Measurements from ENCODE around the gene SMARCAD1.

Gene SMARCAD1

GRCh38 chr4:94207469-94208224 is at the start of gene SMARCAD1:
Gene SMARCAD1 (plus strand): TSS chr4:94207865. CDS start chr4:94208395, 530 bp downstream.
- peak; percentile 91 to 92 for DNase-seq

GRCh38 chr4:94158883-94159282 is 48.8 kb upstream of the SMARCAD1 start:
- DNase-seq = no peak

- no peak for DNase-seq
Observed at GRCh38 chr4:94159790-94160189, 47.9 kb upstream of the SMARCAD1 start.

GRCh38 chr4:94160774-94161173 is 46.9 kb upstream of the SMARCAD1 start:
- DNase-seq = no peak

GRCh38 chr4:94165256-94165655 is 42.4 kb upstream of the SMARCAD1 start:
- no peak for DNase-seq

- DNase-seq = no peak
Observed at GRCh38 chr4:94168321-94168720, 39.3 kb upstream of the SMARCAD1 start.

- DNase-seq = no peak
Observed at GRCh38 chr4:94169803-94170372, 37.8 kb upstream of the SMARCAD1 start.

- peak; percentile 31 to 38 for DNase-seq
Observed at GRCh38 chr4:94171616-94172015, 36.0 kb upstream of the SMARCAD1 start.

- DNase-seq = no peak
Observed at GRCh38 chr4:94175553-94176261, 32.0 kb upstream of the SMARCAD1 start.

GRCh38 chr4:94177822-94178221 is 29.8 kb upstream of the SMARCAD1 start:
- DNase-seq = no peak

- no peak for DNase-seq
Observed at GRCh38 chr4:94181815-94182214, 25.9 kb upstream of the SMARCAD1 start.

GRCh38 chr4:94202769-94203168 is 4.9 kb upstream of the SMARCAD1 start:
- no peak for DNase-seq

- DNase-seq = peak; percentile 37 to 39
Observed at GRCh38 chr4:94208266-94208665, 601 bp downstream of the SMARCAD1 start.

GRCh38 chr4:94208918-94209317 is 1.3 kb downstream of the SMARCAD1 start:
- no peak for DNase-seq

- DNase-seq = no peak
Observed at GRCh38 chr4:94211861-94212260, 4.2 kb downstream of the SMARCAD1 start.

- DNase-seq = no peak
Observed at GRCh38 chr4:94214703-94215319, 7.1 kb downstream of the SMARCAD1 start.

- no peak for DNase-seq
Observed at GRCh38 chr4:94216394-94216793, 8.7 kb downstream of the SMARCAD1 start.

- DNase-seq = no peak
Observed at GRCh38 chr4:94219402-94219801, 11.7 kb downstream of the SMARCAD1 start.

- DNase-seq = no peak
Observed at GRCh38 chr4:94221916-94222315, 14.3 kb downstream of the SMARCAD1 start.

- DNase-seq = no peak
Observed at GRCh38 chr4:94225449-94225848, 17.8 kb downstream of the SMARCAD1 start.

GRCh38 chr4:94226763-94227162 is 19.1 kb downstream of the SMARCAD1 start:
- no peak for DNase-seq

GRCh38 chr4:94228493-94229216 is 21.0 kb downstream of the SMARCAD1 start:
- no peak for DNase-seq

GRCh38 chr4:94232519-94232918 is 24.9 kb downstream of the SMARCAD1 start:
- no peak for DNase-seq
